ENCODE data around the gene ACTR3.

DNA sequence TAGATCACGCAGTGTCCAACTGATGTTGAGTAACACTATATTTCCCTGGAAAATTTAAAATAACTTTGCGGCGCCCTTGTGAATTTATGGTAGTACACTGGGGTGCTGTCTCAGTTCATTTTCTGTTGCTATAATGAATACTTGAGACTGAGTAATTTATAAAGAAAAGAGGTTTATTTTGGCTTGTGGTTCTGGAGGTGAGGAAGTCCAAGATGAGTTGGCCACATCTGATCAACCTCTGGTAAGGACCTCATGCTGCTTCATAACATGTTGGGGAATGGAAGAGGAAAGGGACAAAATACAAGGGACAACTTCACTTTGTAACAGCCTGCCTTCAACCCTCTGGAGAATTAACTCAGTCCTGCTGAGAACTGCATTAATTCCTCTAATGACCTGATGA lies 36.4 kb downstream of the ACTR3 start:
- TF ChIP-seq, protein P1, sequence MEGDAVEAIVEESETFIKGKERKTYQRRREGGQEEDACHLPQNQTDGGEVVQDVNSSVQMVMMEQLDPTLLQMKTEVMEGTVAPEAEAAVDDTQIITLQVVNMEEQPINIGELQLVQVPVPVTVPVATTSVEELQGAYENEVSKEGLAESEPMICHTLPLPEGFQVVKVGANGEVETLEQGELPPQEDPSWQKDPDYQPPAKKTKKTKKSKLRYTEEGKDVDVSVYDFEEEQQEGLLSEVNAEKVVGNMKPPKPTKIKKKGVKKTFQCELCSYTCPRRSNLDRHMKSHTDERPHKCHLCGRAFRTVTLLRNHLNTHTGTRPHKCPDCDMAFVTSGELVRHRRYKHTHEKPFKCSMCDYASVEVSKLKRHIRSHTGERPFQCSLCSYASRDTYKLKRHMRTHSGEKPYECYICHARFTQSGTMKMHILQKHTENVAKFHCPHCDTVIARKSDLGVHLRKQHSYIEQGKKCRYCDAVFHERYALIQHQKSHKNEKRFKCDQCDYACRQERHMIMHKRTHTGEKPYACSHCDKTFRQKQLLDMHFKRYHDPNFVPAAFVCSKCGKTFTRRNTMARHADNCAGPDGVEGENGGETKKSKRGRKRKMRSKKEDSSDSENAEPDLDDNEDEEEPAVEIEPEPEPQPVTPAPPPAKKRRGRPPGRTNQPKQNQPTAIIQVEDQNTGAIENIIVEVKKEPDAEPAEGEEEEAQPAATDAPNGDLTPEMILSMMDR (IDR thresholded peaks at IDR 0.05) = no peak
- no peak for TF ChIP-seq POLR2A (IDR thresholded peaks at IDR 0.05)

Measured in heart left ventricle (tissue), 13 donors.